SK-N-SH treated with all-trans-retinoic acid at 6 μM for 48 hours (cell line): ENCODE measurements around the gene RPP21.

ENCODE experiments used
- ARNTL ChIP-seq: fragments of 450-650 bp; formaldehyde crosslinking; IDR thresholded peaks from 2 replicates; pipeline ENCODE4 v1.5.0; 2020; ENCODE audit warnings: low read depth, mild to moderate bottlenecking, moderate library complexity, borderline replicate concordance
- BACH2 ChIP-seq: fragments of 250-450 bp; sonication (Bioruptor Pico); IDR thresholded peaks from 2 replicates; pipeline ENCODE4 v1.9.0; 2021; ENCODE audit warnings: mild to moderate bottlenecking, borderline replicate concordance
- CSDC2 ChIP-seq: fragments of 250-450 bp; sonication (Bioruptor Pico); IDR thresholded peaks from 2 replicates; pipeline ENCODE4 v1.5.0; 2020; ENCODE audit warnings: mild to moderate bottlenecking, moderate library complexity
- ISL1 ChIP-seq: fragments of 250-450 bp; sonication (Bioruptor Pico); IDR thresholded peaks from 2 replicates; pipeline ENCODE4 v2.1.2; 2022; ENCODE audit warnings: mild to moderate bottlenecking, moderate library complexity
- OSR1 ChIP-seq: fragments of 250-450 bp; sonication (Bioruptor Pico); IDR thresholded peaks from 2 replicates; pipeline ENCODE4 v1.8.0; 2022; ENCODE audit warnings: moderate library complexity, mild to moderate bottlenecking, inconsistent platforms
- PPARA ChIP-seq: fragments of 250-450 bp; sonication (Bioruptor Pico); IDR thresholded peaks from 2 replicates; pipeline ENCODE4 v1.5.0; 2020; ENCODE audit warnings: mild to moderate bottlenecking, borderline replicate concordance
- RARB ChIP-seq: fragments of 250-450 bp; sonication (Bioruptor Pico); IDR thresholded peaks from 2 replicates; pipeline ENCODE4 v1.8.0; 2021; ENCODE audit warnings: mild to moderate bottlenecking, moderate library complexity
- SNAI2 ChIP-seq: fragments of 250-450 bp; sonication (Bioruptor Pico); IDR thresholded peaks from 2 replicates; pipeline ENCODE4 v1.5.0; 2020; ENCODE audit warnings: mild to moderate bottlenecking, moderate library complexity
- ZC3H10 ChIP-seq: fragments of 250-450 bp; sonication (Bioruptor Pico); IDR thresholded peaks from 2 replicates; pipeline ENCODE4 v1.5.1; 2021; ENCODE audit warnings: mild to moderate bottlenecking, moderate library complexity
- ZFP3 ChIP-seq: fragments of 250-450 bp; sonication (Bioruptor Pico); IDR thresholded peaks from 2 replicates; pipeline ENCODE4 v1.5.0; 2020; ENCODE audit warnings: mild to moderate bottlenecking, moderate library complexity
- ZNF70 ChIP-seq: fragments of 450-650 bp; formaldehyde crosslinking; IDR thresholded peaks from 2 replicates; pipeline ENCODE4 v1.5.0; 2020; ENCODE audit warnings: mild to moderate bottlenecking, moderate library complexity
- TF ChIP-seq, protein P1 (sequence below): fragments of 250-450 bp; sonication (Bioruptor Pico); IDR thresholded peaks from 2 replicates; pipeline ENCODE4 v1.5.1; 2020; ENCODE audit warnings: low read depth, mild to moderate bottlenecking, moderate library complexity
- TF ChIP-seq, protein P2 (sequence below): fragments of 250-450 bp; sonication (Bioruptor Pico); IDR thresholded peaks from 2 replicates; pipeline ENCODE4 v1.8.0; 2020; ENCODE audit warnings: mild to moderate bottlenecking, moderate library complexity, borderline replicate concordance

DNA sequence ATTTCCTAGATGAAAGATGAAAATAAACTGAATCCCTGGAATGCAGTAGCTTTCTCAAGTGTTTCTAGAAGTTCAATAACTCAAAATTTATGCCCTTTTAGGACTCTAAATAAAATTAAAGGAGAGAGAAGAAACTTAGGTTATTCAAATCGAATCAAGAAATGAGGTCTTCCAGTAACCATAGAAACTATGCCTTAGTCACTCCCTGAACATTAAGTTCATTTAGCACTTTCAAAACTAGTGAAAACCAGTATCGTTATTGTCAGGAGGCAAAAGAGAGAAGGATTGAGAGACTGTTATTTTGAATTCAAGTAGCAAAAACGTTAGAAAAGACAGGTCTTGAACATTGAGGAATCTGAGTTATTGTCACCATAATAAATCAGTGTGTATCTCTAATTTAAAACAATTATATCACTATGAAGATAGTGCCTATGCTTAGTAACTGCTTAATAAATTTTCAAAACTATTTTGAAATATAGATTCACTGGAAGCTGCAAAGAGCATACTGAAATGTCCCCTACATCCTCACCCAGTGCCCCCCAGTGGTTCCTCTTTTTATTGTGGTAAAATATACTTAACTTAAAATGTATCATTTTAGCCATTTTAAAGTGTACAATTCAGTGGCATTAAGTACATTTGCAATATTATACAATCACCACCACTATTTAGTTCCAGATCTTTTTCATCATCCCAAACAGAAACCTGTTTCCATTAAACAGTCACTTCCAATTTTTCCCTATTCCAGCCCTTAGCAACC, 4.6 kb downstream of the RPP21 start:
- TF ChIP-seq BACH2 (CRISPR knock-in tag) (no peak), ZC3H10 (CRISPR knock-in tag) (no peak), CSDC2 (CRISPR knock-in tag) (no peak), RARB (CRISPR knock-in tag) (no peak), ISL1 (CRISPR knock-in tag) (no peak), SNAI2 (CRISPR knock-in tag) (no peak), ZFP3 (no peak), ARNTL (CRISPR knock-in tag) (no peak), ZNF70 (CRISPR knock-in tag) (no peak), PPARA (no peak), OSR1 (no peak)
- TF ChIP-seq, protein P1, sequence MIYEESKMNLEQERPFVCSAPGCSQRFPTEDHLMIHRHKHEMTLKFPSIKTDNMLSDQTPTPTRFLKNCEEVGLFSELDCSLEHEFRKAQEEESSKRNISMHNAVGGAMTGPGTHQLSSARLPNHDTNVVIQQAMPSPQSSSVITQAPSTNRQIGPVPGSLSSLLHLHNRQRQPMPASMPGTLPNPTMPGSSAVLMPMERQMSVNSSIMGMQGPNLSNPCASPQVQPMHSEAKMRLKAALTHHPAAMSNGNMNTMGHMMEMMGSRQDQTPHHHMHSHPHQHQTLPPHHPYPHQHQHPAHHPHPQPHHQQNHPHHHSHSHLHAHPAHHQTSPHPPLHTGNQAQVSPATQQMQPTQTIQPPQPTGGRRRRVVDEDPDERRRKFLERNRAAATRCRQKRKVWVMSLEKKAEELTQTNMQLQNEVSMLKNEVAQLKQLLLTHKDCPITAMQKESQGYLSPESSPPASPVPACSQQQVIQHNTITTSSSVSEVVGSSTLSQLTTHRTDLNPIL: no peak
- TF ChIP-seq, protein P2, sequence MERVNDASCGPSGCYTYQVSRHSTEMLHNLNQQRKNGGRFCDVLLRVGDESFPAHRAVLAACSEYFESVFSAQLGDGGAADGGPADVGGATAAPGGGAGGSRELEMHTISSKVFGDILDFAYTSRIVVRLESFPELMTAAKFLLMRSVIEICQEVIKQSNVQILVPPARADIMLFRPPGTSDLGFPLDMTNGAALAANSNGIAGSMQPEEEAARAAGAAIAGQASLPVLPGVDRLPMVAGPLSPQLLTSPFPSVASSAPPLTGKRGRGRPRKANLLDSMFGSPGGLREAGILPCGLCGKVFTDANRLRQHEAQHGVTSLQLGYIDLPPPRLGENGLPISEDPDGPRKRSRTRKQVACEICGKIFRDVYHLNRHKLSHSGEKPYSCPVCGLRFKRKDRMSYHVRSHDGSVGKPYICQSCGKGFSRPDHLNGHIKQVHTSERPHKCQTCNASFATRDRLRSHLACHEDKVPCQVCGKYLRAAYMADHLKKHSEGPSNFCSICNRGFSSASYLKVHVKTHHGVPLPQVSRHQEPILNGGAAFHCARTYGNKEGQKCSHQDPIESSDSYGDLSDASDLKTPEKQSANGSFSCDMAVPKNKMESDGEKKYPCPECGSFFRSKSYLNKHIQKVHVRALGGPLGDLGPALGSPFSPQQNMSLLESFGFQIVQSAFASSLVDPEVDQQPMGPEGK (CRISPR knock-in tag): no peak
